ENCODE data around the gene GNB1L. TPM values are rescaled to one million over a fixed set of nuclear protein-coding genes. Genes with fewer than 3 reads are reported as not detected.

The GNB1L gene
- total and polyA plus RNA-seq, 2 of the 13 experiments (the other 11 are each of a cell fraction or from before 2014, with no cell fraction given), result 2.5 to 7.4 TPM

- 0 out of 2 replicates have a peak, but pooled peaks have one; percentile 71 for TF ChIP-seq ZHX1 (CRISPR knock-in tag; IDR thresholded peaks at IDR 0.05; ENCODE audit: low read depth)
- no peak for TF ChIP-seq REST (IDR thresholded peaks at IDR 0.05; ENCODE audit: borderline replicate concordance in 1 of 2, low read depth in 1 of 2, low read length in 2 of 2)
- TF ChIP-seq ZNF780A (CRISPR knock-in tag; IDR thresholded peaks at IDR 0.05), result no peak
- TF ChIP-seq TFE3 (CRISPR knock-in tag; IDR thresholded peaks at IDR 0.05), result peak; percentile 94
- TF ChIP-seq ZNF329 (CRISPR knock-in tag; IDR thresholded peaks at IDR 0.05; ENCODE audit: low read depth), result 0 out of 2 replicates have a peak, but pooled peaks have one; percentile 71
- peak; percentile 93; the same call in 1 of the 2 replicates for TF ChIP-seq ARHGAP35 (CRISPR knock-in tag; IDR thresholded peaks at IDR 0.05; ENCODE audit: borderline replicate concordance)
- peak; percentile 96 for TF ChIP-seq ZNF792 (CRISPR knock-in tag; IDR thresholded peaks at IDR 0.05)
- TF ChIP-seq ZSCAN5A (CRISPR knock-in tag; IDR thresholded peaks at IDR 0.05; ENCODE audit: borderline replicate concordance), result peak; percentile 70; the same call in 1 of the 2 replicates
- no peak; the same call in 1 of the 2 replicates for TF ChIP-seq CREM (IDR thresholded peaks at IDR 0.05)
- TF ChIP-seq CREM (CRISPR knock-in tag; IDR thresholded peaks at IDR 0.05), result no peak
- peak; percentile 94 for TF ChIP-seq ZBTB7B (CRISPR knock-in tag; IDR thresholded peaks at IDR 0.05)
- no peak for TF ChIP-seq SKI (IDR thresholded peaks at IDR 0.05; ENCODE audit: partially characterized antibody)
- no peak for TF ChIP-seq ZNF496 (CRISPR knock-in tag; IDR thresholded peaks at IDR 0.05; ENCODE audit: insufficient replicate concordance)
- TF ChIP-seq REXO4 (CRISPR knock-in tag; IDR thresholded peaks at IDR 0.05; ENCODE audit: borderline replicate concordance), result peak; percentile 54; the same call in 1 of the 2 replicates
- peak; percentile 96 for TF ChIP-seq RFXAP (CRISPR knock-in tag; IDR thresholded peaks at IDR 0.05; ENCODE audit: borderline replicate concordance)
- TF ChIP-seq ZMYM4 (CRISPR knock-in tag; IDR thresholded peaks at IDR 0.05), result peak; percentile 78
- TF ChIP-seq ZNF460 (CRISPR knock-in tag; IDR thresholded peaks at IDR 0.05; ENCODE audit: borderline replicate concordance), result no peak; the same call in 1 of the 2 replicates
- peak; percentile 87 for TF ChIP-seq GFI1 (CRISPR knock-in tag; IDR thresholded peaks at IDR 0.05; ENCODE audit: borderline replicate concordance)
- peak; percentile 76; the same call in 1 of the 2 replicates for TF ChIP-seq FOXK1 (CRISPR knock-in tag; IDR thresholded peaks at IDR 0.05; ENCODE audit: borderline replicate concordance, low read depth)
- peak; percentile 32; the same call in 1 of the 2 replicates for TF ChIP-seq CBX5 (CRISPR knock-in tag; IDR thresholded peaks at IDR 0.05; ENCODE audit: borderline replicate concordance)
Measured at GRCh38 chr22:19892257-19892879, 37.7 kb upstream of the GNB1L start (continued).

Data from HepG2 (cell line).